K562 (cell line): ENCODE measurements around the gene PHF19. TPM values are rescaled to one million over a fixed set of nuclear protein-coding genes. Genes with fewer than 3 reads are reported as not detected.

Experiments
- BRCA1 ChIP-seq, 2 experiments: fragments of 450-650 bp in 1 of 2; sonication (generic) in 1 of 2; formaldehyde crosslinking in 1 of 2; IDR thresholded peaks; 2 replicates each; pipeline versions ENCODE4 v1.5.0 to v1.6.1; 2017 to 2020; ENCODE audit warnings: mild to moderate bottlenecking in 1 of 2, missing genetic modification reagents in 1 of 2
- EWSR1 ChIP-seq: fragments of 450-650 bp; IDR thresholded peaks from 2 replicates; pipeline ENCODE4 v1.6.1; 2018; ENCODE audit warnings: borderline replicate concordance, mild to moderate bottlenecking, low read depth, moderate library complexity; ENCODE audit not compliant: partially characterized antibody
- GTF2F1 ChIP-seq: IDR thresholded peaks from 2 replicates; pipeline ENCODE4 v1.6.1; 2011; ENCODE audit warnings: low read depth, low read length, improper control_type of control experiment
- JUN ChIP-seq, 2 experiments: sonication (generic) in 1 of 2; formaldehyde crosslinking in 1 of 2; IDR thresholded peaks; 2 replicates each; pipeline versions ENCODE4 v1.6.1 to v1.8.0; 2012 to 2022; ENCODE audit warnings: borderline replicate concordance in 2 of 2, mild to moderate bottlenecking in 2 of 2, improper control_type of control experiment in 1 of 2, low read depth in 1 of 2, low read length in 1 of 2, missing genetic modification reagents in 1 of 2
- KDM5B ChIP-seq: fragments of 200-600 bp; sonication (generic); IDR thresholded peaks from 2 replicates; pipeline ENCODE4 v1.6.1; 2012; ENCODE audit warnings: low read depth, mild to moderate bottlenecking, moderate library complexity, low read length, control low read depth, inconsistent platforms; ENCODE audit not compliant: insufficient replicate concordance
- MEF2D ChIP-seq: conservative IDR thresholded peaks from 2 replicates; pipeline ENCODE4 v1.6.1; 2016; ENCODE audit warnings: low read depth, missing genetic modification characterization, missing compliant biosample characterization
- PHB ChIP-seq: fragments of 250-450 bp; sonication (Bioruptor Pico); IDR thresholded peaks from 2 replicates; pipeline ENCODE4 v1.5.0; 2021
- POLR2G ChIP-seq: fragments of 200-400 bp; formaldehyde crosslinking; IDR thresholded peaks from 2 replicates; pipeline ENCODE4 v1.6.1; 2017; ENCODE audit warnings: low read depth, mild to moderate bottlenecking, antibody characterized with exemption, low read length, moderate library complexity
- SETDB1 ChIP-seq: IDR thresholded peaks from one replicate; pipeline ENCODE4 v1.6.1; 2012; ENCODE audit warnings: low read length, control low read depth, inconsistent platforms
- STAT5B ChIP-seq: fragments of 250-450 bp; sonication (Bioruptor Pico); IDR thresholded peaks from 2 replicates; pipeline ENCODE4 v1.8.0; 2021; ENCODE audit warnings: mild to moderate bottlenecking, inconsistent platforms
- TEAD4 ChIP-seq, 2 experiments: sonication (generic) in 1 of 2; formaldehyde crosslinking in 1 of 2; IDR thresholded peaks; 2 replicates each; pipeline versions ENCODE4 v1.6.1 to v1.8.0; 2012 to 2022; ENCODE audit warnings: borderline replicate concordance in 1 of 2, inconsistent platforms in 1 of 2, low read length in 1 of 2, mild to moderate bottlenecking in 1 of 2, missing genetic modification reagents in 1 of 2
- ZFX ChIP-seq: sonication (generic); formaldehyde crosslinking; IDR thresholded peaks from 2 replicates; pipeline ENCODE4 v1.8.0; 2022; ENCODE audit warnings: mild to moderate bottlenecking, missing genetic modification reagents, moderate library complexity
- ZNF347 ChIP-seq: fragments of 450-650 bp; formaldehyde crosslinking; IDR thresholded peaks from 2 replicates; pipeline ENCODE4 v1.4.0; 2020; ENCODE audit warnings: low read depth, mild to moderate bottlenecking, moderate library complexity
- ZNF639 ChIP-seq, 2 experiments: fragments of 200-800 bp in 1 of 2; sonication (Bioruptor generic) in 1 of 2; sonication (generic) in 1 of 2; formaldehyde crosslinking in 1 of 2; IDR thresholded peaks in 1 of 2; conservative IDR thresholded peaks in 1 of 2; 2 replicates each; pipeline versions ENCODE4 v1.5.0 to v1.6.1; 2016 to 2020; ENCODE audit warnings: missing compliant biosample characterization in 1 of 2, missing genetic modification characterization in 1 of 2, missing genetic modification reagents in 1 of 2
- ZNF699 ChIP-seq: fragments of 250-450 bp; sonication (Bioruptor Pico); IDR thresholded peaks from 2 replicates; pipeline ENCODE4 v1.8.0; 2021; ENCODE audit warnings: mild to moderate bottlenecking, moderate library complexity; ENCODE audit not compliant: insufficient replicate concordance
- polyA plus RNA-seq, 8 experiments: library from polyadenylated mRNA; depleted of rRNA in 4 of 8; stranded (reverse) in 5 of 8; unstranded in 3 of 8; fragments of >200 nt; fragmentation: Nextera tagmentation in 2 of 8; fragmentation: Illumina TruSeq in 1 of 8; extraction: Ambion mirVana in 2 of 8; extraction: Trizol in 1 of 8; gene quantifications; 2 replicates each; pipeline versions ENCODE4 v1.2.1 to v1.2.3, GENCODE V29; 2011 to 2014; ENCODE audit warnings: inconsistent platforms in 1 of 8, missing spikeins in 1 of 8
- total RNA-seq, 7 experiments: library from RNA; depleted of rRNA in 6 of 7; stranded (reverse); fragments of >200 nt in 6 of 7; fragmentation: Illumina TruSeq in 2 of 7; extraction: Trizol in 2 of 7; gene quantifications; 2 replicates each; pipeline versions ENCODE4 v1.2.1 to v1.2.3, GENCODE V29; 2011 to 2021; ENCODE audit warnings: low replicate concordance in 1 of 7
- TF ChIP-seq, protein P1 (sequence below), 3 experiments: IDR thresholded peaks in 2 of 3; conservative IDR thresholded peaks in 1 of 3; 2 replicates each; pipeline ENCODE4 v1.5.1; 2011 to 2012; ENCODE audit warnings: low read length in 3 of 3, mild to moderate bottlenecking in 3 of 3, control low read depth in 2 of 3, improper control_type of control experiment in 1 of 3, inconsistent platforms in 1 of 3, low read depth in 1 of 3, mixed read lengths in 1 of 3, moderate library complexity in 1 of 3; ENCODE audit not compliant: insufficient read depth in 2 of 3
- TF ChIP-seq, protein P2 (sequence below): sonication (generic); formaldehyde crosslinking; IDR thresholded peaks from 2 replicates; pipeline ENCODE4 v1.8.0; 2022; ENCODE audit warnings: mild to moderate bottlenecking, missing genetic modification reagents
- TF ChIP-seq, protein P3 (sequence below), 2 experiments: fragments of 450-650 bp in 1 of 2; sonication (generic) in 1 of 2; formaldehyde crosslinking; conservative IDR thresholded peaks; 2 replicates each; pipeline versions ENCODE4 v1.4.0 to v1.8.1; 2020 to 2022; ENCODE audit warnings: mild to moderate bottlenecking in 1 of 2, missing genetic modification reagents in 1 of 2

Gene PHF19
- total and polyA plus RNA-seq, 9 of the 15 experiments (the other 6 are each of a cell fraction or from before 2014, with no cell fraction given): 95.8 to 403 (median 255) TPM

DNA sequence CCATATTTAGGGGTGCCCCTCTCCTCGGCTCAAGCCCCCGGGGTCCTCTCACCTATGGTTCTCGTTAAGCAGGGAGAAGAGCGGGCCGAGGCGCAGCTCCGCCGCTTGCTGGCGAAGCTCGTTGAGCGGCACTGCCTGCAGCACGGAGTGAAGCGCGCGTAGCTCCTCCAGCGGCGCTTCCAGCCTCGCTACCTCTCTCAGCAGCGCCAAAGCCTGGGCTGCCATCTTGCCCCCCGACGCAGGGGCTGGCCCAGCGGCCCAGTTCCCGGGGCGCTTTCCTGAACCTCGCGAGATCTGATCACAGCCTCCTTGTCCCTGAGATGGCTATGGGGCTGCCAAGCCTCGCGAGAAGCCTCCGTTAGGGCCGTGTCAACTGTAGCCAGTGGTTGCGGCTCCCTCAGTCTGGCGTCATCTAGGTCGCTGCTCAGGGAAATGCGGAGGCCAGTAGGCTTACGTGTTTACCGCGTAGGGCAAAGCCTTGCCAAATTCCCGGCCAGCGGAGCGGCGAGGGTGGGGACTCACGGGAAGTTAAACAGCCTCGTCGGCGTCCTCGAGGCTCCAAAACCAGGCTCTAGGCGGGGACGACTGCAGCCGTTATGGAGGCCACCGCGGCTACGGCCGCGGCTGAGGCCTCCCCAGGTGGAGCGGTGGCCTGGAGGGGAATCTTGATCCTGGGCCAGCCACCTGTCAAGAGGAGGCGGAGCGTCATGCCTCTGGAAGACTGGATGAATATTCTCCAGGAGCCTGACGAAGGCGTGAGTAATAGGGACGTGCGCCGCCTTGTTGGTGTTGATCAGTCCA, 34.1 kb downstream of the PHF19 start, which contains the start of gene PSMD5 (continued):
- TF ChIP-seq SETDB1: peak; percentile 47
- TF ChIP-seq KDM5B: peak; percentile 100
- no peak for TF ChIP-seq ZNF347
- no peak for TF ChIP-seq STAT5B
- TF ChIP-seq PHB (CRISPR knock-in tag): no peak
- peak; percentile 56; the same call in 1 of the 2 replicates for TF ChIP-seq JUN (IDR thresholded peaks at IDR 0.05; ENCODE audit: borderline replicate concordance, low read depth, low read length)
- no peak for TF ChIP-seq JUN (CRISPR knock-in tag; IDR thresholded peaks at IDR 0.05; ENCODE audit: borderline replicate concordance)
- no peak for TF ChIP-seq TEAD4 (IDR thresholded peaks at IDR 0.05; ENCODE audit: low read length)
- TF ChIP-seq TEAD4 (CRISPR knock-in tag; IDR thresholded peaks at IDR 0.05; ENCODE audit: borderline replicate concordance): no peak
- TF ChIP-seq MEF2D (tag): no peak
- TF ChIP-seq ZFX (CRISPR knock-in tag): no peak
- TF ChIP-seq POLR2G: no peak
- TF ChIP-seq ZNF639 (CRISPR knock-in tag; conservative IDR thresholded peaks at IDR 0.05 in 1 of 2, IDR thresholded peaks at IDR 0.05 in 1 of 2): no peak
- TF ChIP-seq ZNF699: no peak
- TF ChIP-seq, protein P1, sequence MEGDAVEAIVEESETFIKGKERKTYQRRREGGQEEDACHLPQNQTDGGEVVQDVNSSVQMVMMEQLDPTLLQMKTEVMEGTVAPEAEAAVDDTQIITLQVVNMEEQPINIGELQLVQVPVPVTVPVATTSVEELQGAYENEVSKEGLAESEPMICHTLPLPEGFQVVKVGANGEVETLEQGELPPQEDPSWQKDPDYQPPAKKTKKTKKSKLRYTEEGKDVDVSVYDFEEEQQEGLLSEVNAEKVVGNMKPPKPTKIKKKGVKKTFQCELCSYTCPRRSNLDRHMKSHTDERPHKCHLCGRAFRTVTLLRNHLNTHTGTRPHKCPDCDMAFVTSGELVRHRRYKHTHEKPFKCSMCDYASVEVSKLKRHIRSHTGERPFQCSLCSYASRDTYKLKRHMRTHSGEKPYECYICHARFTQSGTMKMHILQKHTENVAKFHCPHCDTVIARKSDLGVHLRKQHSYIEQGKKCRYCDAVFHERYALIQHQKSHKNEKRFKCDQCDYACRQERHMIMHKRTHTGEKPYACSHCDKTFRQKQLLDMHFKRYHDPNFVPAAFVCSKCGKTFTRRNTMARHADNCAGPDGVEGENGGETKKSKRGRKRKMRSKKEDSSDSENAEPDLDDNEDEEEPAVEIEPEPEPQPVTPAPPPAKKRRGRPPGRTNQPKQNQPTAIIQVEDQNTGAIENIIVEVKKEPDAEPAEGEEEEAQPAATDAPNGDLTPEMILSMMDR (IDR thresholded peaks at IDR 0.05 in 2 of 3, conservative IDR thresholded peaks at IDR 0.05 in 1 of 3; ENCODE audit: insufficient read depth in 2 of 3, low read depth in 1 of 3, low read length in 3 of 3): peak in 1 of 3 experiments; percentile 59; a peak in 2 of 6 replicates
- peak; percentile 68; the same call in 1 of the 2 replicates for TF ChIP-seq GTF2F1
- TF ChIP-seq, protein P2, sequence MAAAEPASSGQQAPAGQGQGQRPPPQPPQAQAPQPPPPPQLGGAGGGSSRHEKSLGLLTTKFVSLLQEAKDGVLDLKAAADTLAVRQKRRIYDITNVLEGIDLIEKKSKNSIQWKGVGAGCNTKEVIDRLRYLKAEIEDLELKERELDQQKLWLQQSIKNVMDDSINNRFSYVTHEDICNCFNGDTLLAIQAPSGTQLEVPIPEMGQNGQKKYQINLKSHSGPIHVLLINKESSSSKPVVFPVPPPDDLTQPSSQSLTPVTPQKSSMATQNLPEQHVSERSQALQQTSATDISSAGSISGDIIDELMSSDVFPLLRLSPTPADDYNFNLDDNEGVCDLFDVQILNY (CRISPR knock-in tag): no peak
- TF ChIP-seq, protein P3, sequence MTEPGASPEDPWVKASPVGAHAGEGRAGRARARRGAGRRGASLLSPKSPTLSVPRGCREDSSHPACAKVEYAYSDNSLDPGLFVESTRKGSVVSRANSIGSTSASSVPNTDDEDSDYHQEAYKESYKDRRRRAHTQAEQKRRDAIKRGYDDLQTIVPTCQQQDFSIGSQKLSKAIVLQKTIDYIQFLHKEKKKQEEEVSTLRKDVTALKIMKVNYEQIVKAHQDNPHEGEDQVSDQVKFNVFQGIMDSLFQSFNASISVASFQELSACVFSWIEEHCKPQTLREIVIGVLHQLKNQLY (CRISPR knock-in tag; conservative IDR thresholded peaks at IDR 0.05): peak in 1 of 2 experiments; percentile 22; a peak in 2 of 4 replicates
- TF ChIP-seq EWSR1: no peak
- TF ChIP-seq BRCA1 (IDR thresholded peaks at IDR 0.05): no peak
- TF ChIP-seq BRCA1 (CRISPR knock-in tag; IDR thresholded peaks at IDR 0.05): no peak
